GM12891 (cell line): ENCODE data around the gene SVOP.

Source experiments
- POLR2A ChIP-seq: IDR thresholded peaks from 2 replicates; pipeline ENCODE4 v1.6.1; 2011; ENCODE audit warnings: low read depth, low read length, control low read depth
- POLR2AphosphoS5 ChIP-seq: IDR thresholded peaks from 2 replicates; pipeline ENCODE4 v1.6.1; 2011; ENCODE audit warnings: low read depth, low read length, control low read depth
- POU2F2 ChIP-seq: IDR thresholded peaks from 2 replicates; pipeline ENCODE4 v1.6.1; 2011; ENCODE audit warnings: low read depth, mild to moderate bottlenecking, control low read depth, low read length, moderate library complexity
- TAF1 ChIP-seq: IDR thresholded peaks from 2 replicates; pipeline ENCODE4 v1.6.1; 2011; ENCODE audit warnings: low read depth, low read length, control low read depth

- no peak for TF ChIP-seq POLR2A
- no peak for TF ChIP-seq POLR2AphosphoS5
- TF ChIP-seq POU2F2 = no peak
- TF ChIP-seq TAF1 = no peak
Observed at GRCh38 chr12:108918206-108918605, 102.7 kb downstream of the SVOP start.
